Spinal cord (tissue), 10 donors: ENCODE measurements around the gene AP2B1. TPM values are rescaled to one million over a fixed set of nuclear protein-coding genes. Genes with fewer than 3 reads are reported as not detected.
A peak's percentile ranks its signal among the peaks of the same experiment; 100 is the strongest.

Source experiments
- DNase-seq, 6 donors: peaks; one replicate each; pipeline versions ENCODE4 v3.0.0 to v3.0.0-alpha.2; 2013 to 2015; ENCODE audit warnings: low spot score in 6 of 6, low read depth in 4 of 6
- H3K27ac ChIP-seq: one replicate; pipeline ENCODE4 v1.5.1; 2013; ENCODE audit warnings: low read depth, low read length, control low read depth
- H3K27me3 ChIP-seq: one replicate; pipeline ENCODE4 v1.6.1; 2013; ENCODE audit warnings: low read length; ENCODE audit not compliant: control insufficient read depth, insufficient read depth
- H3K36me3 ChIP-seq: one replicate; pipeline ENCODE4 v1.6.1; 2013; ENCODE audit warnings: low read length; ENCODE audit not compliant: control insufficient read depth, insufficient read depth
- H3K4me1 ChIP-seq: one replicate; pipeline ENCODE4 v1.6.1; 2013; ENCODE audit warnings: low read length; ENCODE audit not compliant: control insufficient read depth, insufficient read depth
- H3K4me3 ChIP-seq: one replicate; pipeline ENCODE4 v1.5.1; 2013; ENCODE audit warnings: low read depth, low read length, control low read depth
- H3K9me3 ChIP-seq: one replicate; pipeline ENCODE4 v1.6.1; 2013; ENCODE audit warnings: low read length; ENCODE audit not compliant: control insufficient read depth, insufficient read depth
- WGBS: methylation state at CpG from one replicate; pipeline ENCODE4 v1.1.5; 2013; ENCODE audit warnings: missing lambda C conversion rate; ENCODE audit not compliant: insufficient coverage; 5-methylcytosine and 5-hydroxymethylcytosine counted together
- polyA plus RNA-seq, 2 donors: library from polyadenylated mRNA; unstranded; fragments of 120-200 nt; gene quantifications; one replicate each; pipeline ENCODE4 v1.2.1, GENCODE V29; 2013; ENCODE audit not compliant: insufficient read length in 2 of 2
- total RNA-seq, 2 donors: library from RNA; depleted of rRNA in 1 of 2; stranded (reverse); fragments of 120-200 nt in 1 of 2; fragments of >200 nt in 1 of 2; gene quantifications; one replicate each; pipeline versions ENCODE4 v1.2.3 to v1.2.4, GENCODE V29; 2013 to 2014
- donor health status: healthy.

AP2B1 gene
- total and polyA plus RNA-seq, 4 donors = 115 to 287 (median 217) TPM

GRCh38 chr17:35651467-35651866 is 64.3 kb downstream of the AP2B1 start:
- H3K36me3 ChIP-seq = peaks cover 16% of the 10 kb centered on the region
- H3K4me3 ChIP-seq = no peak overlapping the region
- H3K27me3 ChIP-seq = no peaks in the 10 kb centered on the region
- H3K4me1 ChIP-seq = no peaks in the 10 kb centered on the region
- no CpG with 5 or more reads among the region's 1 CpG for WGBS
- DNase-seq = no peak
- no peak overlapping the region for H3K27ac ChIP-seq
- no peaks in the 10 kb centered on the region for H3K9me3 ChIP-seq

GRCh38 chr17:35653619-35654361 is 66.7 kb downstream of the AP2B1 start:
- WGBS = 96% methylated on average over 8 of the region's 12 CpGs
- H3K4me1 ChIP-seq = no peaks in the 10 kb centered on the region
- H3K36me3 ChIP-seq = peaks cover 13% of the 10 kb centered on the region

GRCh38 chr17:35655303-35655702 is 68.2 kb downstream of the AP2B1 start:
- Histone ChIP-seq H3K36me3 (peaks cover 6% of the 10 kb centered on the region), H3K27me3 (no peaks in the 10 kb centered on the region), H3K4me1 (no peaks in the 10 kb centered on the region), H3K9me3 (no peaks in the 10 kb centered on the region), H3K27ac (no peak overlapping the region), H3K4me3 (no peak overlapping the region)
- no CpG with 5 or more reads among the region's 1 CpG for WGBS
- no peak for DNase-seq

More at GRCh38 chr17:35653619-35654361, 66.7 kb downstream of the AP2B1 start:
- no peak overlapping the region for H3K4me3 ChIP-seq
- no peaks in the 10 kb centered on the region for H3K27me3 ChIP-seq
- no peak for DNase-seq
- no peak overlapping the region for H3K27ac ChIP-seq
- no peaks in the 10 kb centered on the region for H3K9me3 ChIP-seq

- no peak for DNase-seq
- WGBS = 100% methylated on average over 1 of the region's 1 CpG
- Histone ChIP-seq H3K27me3 (no peaks in the 10 kb centered on the region), H3K4me1 (no peaks in the 10 kb centered on the region), H3K9me3 (no peaks in the 10 kb centered on the region), H3K27ac (no peak overlapping the region), H3K36me3 (peaks cover 2% of the 10 kb centered on the region), H3K4me3 (no peak overlapping the region)
Measured at GRCh38 chr17:35660902-35661301, 73.8 kb downstream of the AP2B1 start.

- H3K27ac ChIP-seq = no peak overlapping the region
- H3K4me3 ChIP-seq = no peak overlapping the region
- no CpG with 5 or more reads among the region's 5 CpGs for WGBS
- H3K27me3 ChIP-seq = no peaks in the 10 kb centered on the region
- peaks cover 2% of the 10 kb centered on the region for H3K36me3 ChIP-seq
- H3K4me1 ChIP-seq = peaks cover 4% of the 10 kb centered on the region
- no peaks in the 10 kb centered on the region for H3K9me3 ChIP-seq
- DNase-seq = no peak
Measured at GRCh38 chr17:35664685-35665084, 77.6 kb downstream of the AP2B1 start.

GRCh38 chr17:35665662-35666061 is 78.5 kb downstream of the AP2B1 start:
- H3K36me3 ChIP-seq = peaks cover under 1% of the 10 kb centered on the region
- no peaks in the 10 kb centered on the region for H3K27me3 ChIP-seq
- no peak overlapping the region for H3K27ac ChIP-seq
- DNase-seq = no peak
- no peak overlapping the region for H3K4me3 ChIP-seq
- H3K9me3 ChIP-seq = no peaks in the 10 kb centered on the region
- WGBS = no CpG with 5 or more reads among the region's 2 CpGs
- peaks cover 4% of the 10 kb centered on the region for H3K4me1 ChIP-seq

GRCh38 chr17:35666070-35666469 is 78.9 kb downstream of the AP2B1 start:
- H3K27ac ChIP-seq = no peak overlapping the region
- H3K4me1 ChIP-seq = peaks cover 4% of the 10 kb centered on the region
- no peaks in the 10 kb centered on the region for H3K9me3 ChIP-seq
- H3K27me3 ChIP-seq = no peaks in the 10 kb centered on the region
- H3K4me3 ChIP-seq = no peak overlapping the region
- WGBS = 0% methylated on average over 1 of the region's 2 CpGs
- no peak for DNase-seq
- H3K36me3 ChIP-seq = peaks cover 4% of the 10 kb centered on the region

- DNase-seq = no peak
- peaks cover 4% of the 10 kb centered on the region for H3K4me1 ChIP-seq
- H3K9me3 ChIP-seq = no peaks in the 10 kb centered on the region
- no peaks in the 10 kb centered on the region for H3K27me3 ChIP-seq
- no peak overlapping the region for H3K4me3 ChIP-seq
- no peak overlapping the region for H3K27ac ChIP-seq
- no CpG with 5 or more reads among the region's 2 CpGs for WGBS
- H3K36me3 ChIP-seq = peaks cover 6% of the 10 kb centered on the region
Measured at GRCh38 chr17:35666967-35667532, 79.9 kb downstream of the AP2B1 start.

GRCh38 chr17:35668802-35669201 is 81.7 kb downstream of the AP2B1 start:
- Histone ChIP-seq H3K36me3 (peaks cover 6% of the 10 kb centered on the region), H3K27me3 (no peaks in the 10 kb centered on the region), H3K4me3 (no peak overlapping the region), H3K9me3 (no peaks in the 10 kb centered on the region), H3K4me1 (peaks cover 4% of the 10 kb centered on the region), H3K27ac (no peak overlapping the region)
- peak in 1 of 6 donors; percentile 10 for DNase-seq
- WGBS = 100% methylated on average over 1 of the region's 4 CpGs

- Histone ChIP-seq H3K4me1 (no peaks in the 10 kb centered on the region), H3K9me3 (no peaks in the 10 kb centered on the region), H3K27ac (no peak overlapping the region), H3K27me3 (no peaks in the 10 kb centered on the region), H3K36me3 (peaks cover 11% of the 10 kb centered on the region), H3K4me3 (no peak overlapping the region)
- no CpG with 5 or more reads among the region's 5 CpGs for WGBS
- peak in 1 of 6 donors; percentile 7 for DNase-seq
Measured at GRCh38 chr17:35674552-35674951, 87.4 kb downstream of the AP2B1 start.
